ENCODE results near the gene FCRL5.

- TF ChIP-seq CTCF (IDR thresholded peaks at IDR 0.05), result no peak
- no peak for TF ChIP-seq ZFX (IDR thresholded peaks at IDR 0.05; ENCODE audit: borderline replicate concordance)
These were observed 58.2 kb downstream of the FCRL5 start for GRCh38 chr1:157494093-157494492.
